HEK293 (cell line): Measurements from ENCODE around the gene NFKB1.

Source experiments
- CTCF ChIA-PET: fragments of 350-600 bp; formaldehyde crosslinking; extraction: SDS; loops from one replicate; lab custom pipeline; 2021; ENCODE audit warnings: antibody characterized with exemption; lab: Yijun Ruan, JAX
- POLR2A ChIA-PET: fragments of 300-600 bp; formaldehyde crosslinking; extraction: SDS; loops from one replicate; lab custom pipeline; 2020; ENCODE audit warnings: antibody characterized with exemption, inconsistent platforms; lab: Yijun Ruan, JAX
- H3K27ac ChIP-seq: fragments of 200-500 bp; sonication (Bioruptor generic); 2 replicates; pipeline ENCODE4 v1.5.1; 2014; ENCODE audit warnings: low read depth, low read length, control low read depth, inconsistent platforms; ENCODE audit errors: extremely low read depth
- H3K36me3 ChIP-seq, 2 experiments: fragments of 200-500 bp in 1 of 2; sonication (Bioruptor generic) in 1 of 2; 1 replicate in 1 of 2; 2 replicates in 1 of 2; pipeline ENCODE4 v1.5.1; 2014 to 2017; ENCODE audit warnings: inconsistent platforms in 2 of 2, low read length in 2 of 2; ENCODE audit not compliant: control insufficient read depth in 2 of 2, insufficient read depth in 1 of 2
- H3K4me1 ChIP-seq: fragments of 200-500 bp; sonication (Bioruptor generic); 2 replicates; pipeline ENCODE4 v1.5.1; 2014; ENCODE audit warnings: mild to moderate bottlenecking, low read length, inconsistent platforms; ENCODE audit not compliant: control insufficient read depth, insufficient read depth
- H3K4me3 ChIP-seq: 2 replicates; pipeline ENCODE4 v1.5.1; 2011; ENCODE audit warnings: low read depth, mild to moderate bottlenecking, control low read depth, low read length, moderate library complexity
- H3K9me3 ChIP-seq: fragments of 200-500 bp; sonication (Bioruptor generic); 2 replicates; pipeline ENCODE4 v1.5.1; 2014; ENCODE audit warnings: low read depth, low read length, inconsistent platforms; ENCODE audit not compliant: control insufficient read depth, insufficient read depth
- PRDM1 ChIP-seq: fragments of 450-650 bp; formaldehyde crosslinking; IDR thresholded peaks from 2 replicates; pipeline ENCODE4; 2016; ENCODE audit warnings: missing biosample characterization, missing genetic modification characterization
- TCF7L2 ChIP-seq: IDR thresholded peaks from 2 replicates; pipeline ENCODE4 v1.6.1; 2011; ENCODE audit warnings: low read depth, mild to moderate bottlenecking, inconsistent platforms, low read length, moderate library complexity, borderline replicate concordance
- ZEB2 ChIP-seq: fragments of 450-650 bp; formaldehyde crosslinking; IDR thresholded peaks from 2 replicates; pipeline ENCODE4 v1.5.1; 2016; ENCODE audit warnings: missing biosample characterization, missing genetic modification characterization
- ZFP69B ChIP-seq: fragments of 450-650 bp; formaldehyde crosslinking; IDR thresholded peaks from 2 replicates; pipeline ENCODE4 v1.5.1; 2016; ENCODE audit warnings: missing biosample characterization, missing genetic modification characterization
- ZIC2 ChIP-seq: fragments of 450-650 bp; formaldehyde crosslinking; IDR thresholded peaks from 2 replicates; pipeline ENCODE4 v1.5.1; 2016; ENCODE audit warnings: missing biosample characterization, missing genetic modification characterization
- ZNF354C ChIP-seq: fragments of 450-650 bp; formaldehyde crosslinking; IDR thresholded peaks from 2 replicates; pipeline ENCODE4 v1.5.1; 2016; ENCODE audit warnings: missing biosample characterization, missing genetic modification characterization, low read depth, borderline replicate concordance
- ZNF426 ChIP-seq: fragments of 450-650 bp; formaldehyde crosslinking; IDR thresholded peaks from 2 replicates; pipeline ENCODE4 v1.5.1; 2017; ENCODE audit warnings: missing biosample characterization, missing genetic modification characterization, mild to moderate bottlenecking, inconsistent platforms, moderate library complexity
- ZNF473 ChIP-seq: fragments of 450-650 bp; formaldehyde crosslinking; IDR thresholded peaks from 2 replicates; pipeline ENCODE4 v1.5.1; 2017; ENCODE audit warnings: missing biosample characterization, missing genetic modification characterization
- ZNF48 ChIP-seq: fragments of 450-650 bp; formaldehyde crosslinking; IDR thresholded peaks from 2 replicates; pipeline ENCODE4 v1.5.1; 2016; ENCODE audit warnings: missing biosample characterization, missing genetic modification characterization
- ZNF585B ChIP-seq: fragments of 450-650 bp; formaldehyde crosslinking; IDR thresholded peaks from 2 replicates; pipeline ENCODE4 v1.5.1; 2016; ENCODE audit warnings: missing biosample characterization, missing genetic modification characterization
- ZNF596 ChIP-seq: fragments of 450-650 bp; IDR thresholded peaks from 2 replicates; pipeline ENCODE4 v1.5.0; 2018; ENCODE audit warnings: missing biosample characterization, mild to moderate bottlenecking, missing genetic modification characterization, moderate library complexity
- ZNF623 ChIP-seq: fragments of 450-650 bp; formaldehyde crosslinking; IDR thresholded peaks from 2 replicates; pipeline ENCODE4 v1.5.1; 2016; ENCODE audit warnings: missing biosample characterization, missing genetic modification characterization
- ZNF707 ChIP-seq: fragments of 450-650 bp; formaldehyde crosslinking; IDR thresholded peaks from 2 replicates; pipeline ENCODE4 v1.5.1; 2016; ENCODE audit warnings: missing biosample characterization, missing genetic modification characterization
- TF ChIP-seq, protein P1 (sequence below): fragments of 450-650 bp; formaldehyde crosslinking; IDR thresholded peaks from 2 replicates; pipeline ENCODE4 v1.5.1; 2017; ENCODE audit warnings: missing biosample characterization, mild to moderate bottlenecking, missing genetic modification characterization, moderate library complexity
- TF ChIP-seq, protein P2 (sequence below): fragments of 450-650 bp; formaldehyde crosslinking; IDR thresholded peaks from 2 replicates; pipeline ENCODE4 v1.5.1; 2016; ENCODE audit warnings: missing biosample characterization, missing genetic modification characterization, borderline replicate concordance
- TF ChIP-seq, protein P3 (sequence below): fragments of 450-650 bp; formaldehyde crosslinking; IDR thresholded peaks from 2 replicates; pipeline ENCODE4 v1.5.1; 2016; ENCODE audit warnings: missing biosample characterization, missing genetic modification characterization
- TF ChIP-seq, protein P4 (sequence below): fragments of 450-650 bp; IDR thresholded peaks from 2 replicates; pipeline ENCODE4 v1.5.1; 2018; ENCODE audit warnings: missing biosample characterization, missing genetic modification characterization
- TF ChIP-seq, protein P5 (sequence below): fragments of 450-650 bp; formaldehyde crosslinking; IDR thresholded peaks from 2 replicates; pipeline ENCODE4 v1.5.1; 2017; ENCODE audit warnings: missing biosample characterization, missing genetic modification characterization
- TF ChIP-seq, protein P6 (sequence below): fragments of 450-650 bp; formaldehyde crosslinking; IDR thresholded peaks from 2 replicates; pipeline ENCODE4; 2016; ENCODE audit warnings: missing biosample characterization, missing genetic modification characterization

NFKB1 gene

DNA sequence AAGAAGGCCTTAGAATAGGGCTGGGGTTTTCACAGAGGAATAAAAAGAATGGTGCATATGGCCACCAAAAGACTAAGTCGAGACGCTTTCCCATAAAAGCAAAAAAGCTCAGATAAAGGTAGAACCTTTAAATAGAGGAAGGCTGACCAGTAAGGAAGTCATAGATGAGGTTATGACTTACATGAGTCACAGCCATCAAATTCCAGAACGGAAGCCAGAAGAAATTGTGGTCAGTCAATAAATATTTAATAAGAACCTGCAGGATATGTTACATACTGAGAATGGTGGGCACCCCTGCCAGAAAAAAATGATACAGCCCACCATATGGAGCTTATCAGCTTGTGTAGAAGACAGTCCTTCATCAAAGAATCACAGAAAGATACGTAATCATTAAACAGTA lies 139.5 kb downstream of the NFKB1 start:
- H3K4me3 ChIP-seq, result no peak overlapping the region
- no peaks in the 10 kb centered on the region for H3K4me1 ChIP-seq
- ChIA-PET CTCF (no interaction called here), POLR2A (no interaction called here)
- H3K9me3 ChIP-seq, result no peaks in the 10 kb centered on the region
- TF ChIP-seq ZNF426 (tag by site-specific recombination) (no peak), TCF7L2 (no peak), ZNF707 (tag by site-specific recombination) (no peak), ZIC2 (tag by site-specific recombination) (no peak), ZNF473 (tag by site-specific recombination) (no peak), ZFP69B (no peak)
- TF ChIP-seq, protein P1, sequence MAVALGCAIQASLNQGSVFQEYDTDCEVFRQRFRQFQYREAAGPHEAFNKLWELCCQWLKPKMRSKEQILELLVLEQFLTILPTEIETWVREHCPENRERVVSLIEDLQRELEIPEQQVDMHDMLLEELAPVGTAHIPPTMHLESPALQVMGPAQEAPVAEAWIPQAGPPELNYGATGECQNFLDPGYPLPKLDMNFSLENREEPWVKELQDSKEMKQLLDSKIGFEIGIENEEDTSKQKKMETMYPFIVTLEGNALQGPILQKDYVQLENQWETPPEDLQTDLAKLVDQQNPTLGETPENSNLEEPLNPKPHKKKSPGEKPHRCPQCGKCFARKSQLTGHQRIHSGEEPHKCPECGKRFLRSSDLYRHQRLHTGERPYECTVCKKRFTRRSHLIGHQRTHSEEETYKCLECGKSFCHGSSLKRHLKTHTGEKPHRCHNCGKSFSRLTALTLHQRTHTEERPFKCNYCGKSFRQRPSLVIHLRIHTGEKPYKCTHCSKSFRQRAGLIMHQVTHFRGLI (tag by site-specific recombination), result no peak
- TF ChIP-seq, protein P2, sequence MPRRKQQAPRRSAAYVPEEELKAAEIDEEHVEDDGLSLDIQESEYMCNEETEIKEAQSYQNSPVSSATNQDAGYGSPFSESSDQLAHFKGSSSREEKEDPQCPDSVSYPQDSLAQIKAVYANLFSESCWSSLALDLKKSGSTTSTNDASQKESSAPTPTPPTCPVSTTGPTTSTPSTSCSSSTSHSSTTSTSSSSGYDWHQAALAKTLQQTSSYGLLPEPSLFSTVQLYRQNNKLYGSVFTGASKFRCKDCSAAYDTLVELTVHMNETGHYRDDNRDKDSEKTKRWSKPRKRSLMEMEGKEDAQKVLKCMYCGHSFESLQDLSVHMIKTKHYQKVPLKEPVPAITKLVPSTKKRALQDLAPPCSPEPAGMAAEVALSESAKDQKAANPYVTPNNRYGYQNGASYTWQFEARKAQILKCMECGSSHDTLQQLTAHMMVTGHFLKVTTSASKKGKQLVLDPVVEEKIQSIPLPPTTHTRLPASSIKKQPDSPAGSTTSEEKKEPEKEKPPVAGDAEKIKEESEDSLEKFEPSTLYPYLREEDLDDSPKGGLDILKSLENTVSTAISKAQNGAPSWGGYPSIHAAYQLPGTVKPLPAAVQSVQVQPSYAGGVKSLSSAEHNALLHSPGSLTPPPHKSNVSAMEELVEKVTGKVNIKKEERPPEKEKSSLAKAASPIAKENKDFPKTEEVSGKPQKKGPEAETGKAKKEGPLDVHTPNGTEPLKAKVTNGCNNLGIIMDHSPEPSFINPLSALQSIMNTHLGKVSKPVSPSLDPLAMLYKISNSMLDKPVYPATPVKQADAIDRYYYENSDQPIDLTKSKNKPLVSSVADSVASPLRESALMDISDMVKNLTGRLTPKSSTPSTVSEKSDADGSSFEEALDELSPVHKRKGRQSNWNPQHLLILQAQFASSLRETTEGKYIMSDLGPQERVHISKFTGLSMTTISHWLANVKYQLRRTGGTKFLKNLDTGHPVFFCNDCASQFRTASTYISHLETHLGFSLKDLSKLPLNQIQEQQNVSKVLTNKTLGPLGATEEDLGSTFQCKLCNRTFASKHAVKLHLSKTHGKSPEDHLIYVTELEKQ (tag by site-specific recombination), result no peak
- no peak overlapping the region for H3K27ac ChIP-seq
- peaks cover 0 to 29% of the 10 kb centered on the region in 2 experiments; a peak in 1 of 3 replicates for H3K36me3 ChIP-seq

DNA sequence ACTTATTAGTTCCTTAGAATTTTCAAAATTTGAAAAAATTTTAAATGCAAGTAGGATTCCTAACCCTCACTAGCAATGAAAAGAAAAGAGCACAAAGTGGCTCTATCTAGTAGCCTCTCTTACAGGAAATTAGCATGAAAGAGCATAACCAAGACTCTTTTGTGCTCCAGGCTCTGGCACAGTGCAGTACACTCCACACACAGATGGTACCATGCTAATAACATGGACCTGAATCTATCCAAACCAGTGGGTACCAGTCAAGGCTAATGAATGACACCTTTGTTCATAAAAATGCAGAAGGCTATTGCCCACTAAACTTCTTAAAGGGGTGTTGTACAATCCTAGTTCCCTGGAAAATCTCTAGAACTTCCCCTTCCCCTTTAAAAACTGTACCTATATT lies 140.6 kb downstream of the NFKB1 start:
- no peak overlapping the region for H3K27ac ChIP-seq
- H3K4me1 ChIP-seq, result no peaks in the 10 kb centered on the region
- H3K36me3 ChIP-seq, result peaks cover 0 to 28% of the 10 kb centered on the region in 2 experiments; a peak in 1 of 3 replicates
- ChIA-PET CTCF (no interaction called here), POLR2A (no interaction called here)
- H3K9me3 ChIP-seq, result no peaks in the 10 kb centered on the region
- no peak overlapping the region for H3K4me3 ChIP-seq
- TF ChIP-seq ZNF596 (tag by site-specific recombination), result no peak
- TF ChIP-seq ZNF623, result no peak
- TF ChIP-seq ZFP69B, result no peak
- TF ChIP-seq PRDM1 (tag by site-specific recombination), result no peak
- no peak for TF ChIP-seq ZNF48 (tag by site-specific recombination)
- TF ChIP-seq, protein P3, sequence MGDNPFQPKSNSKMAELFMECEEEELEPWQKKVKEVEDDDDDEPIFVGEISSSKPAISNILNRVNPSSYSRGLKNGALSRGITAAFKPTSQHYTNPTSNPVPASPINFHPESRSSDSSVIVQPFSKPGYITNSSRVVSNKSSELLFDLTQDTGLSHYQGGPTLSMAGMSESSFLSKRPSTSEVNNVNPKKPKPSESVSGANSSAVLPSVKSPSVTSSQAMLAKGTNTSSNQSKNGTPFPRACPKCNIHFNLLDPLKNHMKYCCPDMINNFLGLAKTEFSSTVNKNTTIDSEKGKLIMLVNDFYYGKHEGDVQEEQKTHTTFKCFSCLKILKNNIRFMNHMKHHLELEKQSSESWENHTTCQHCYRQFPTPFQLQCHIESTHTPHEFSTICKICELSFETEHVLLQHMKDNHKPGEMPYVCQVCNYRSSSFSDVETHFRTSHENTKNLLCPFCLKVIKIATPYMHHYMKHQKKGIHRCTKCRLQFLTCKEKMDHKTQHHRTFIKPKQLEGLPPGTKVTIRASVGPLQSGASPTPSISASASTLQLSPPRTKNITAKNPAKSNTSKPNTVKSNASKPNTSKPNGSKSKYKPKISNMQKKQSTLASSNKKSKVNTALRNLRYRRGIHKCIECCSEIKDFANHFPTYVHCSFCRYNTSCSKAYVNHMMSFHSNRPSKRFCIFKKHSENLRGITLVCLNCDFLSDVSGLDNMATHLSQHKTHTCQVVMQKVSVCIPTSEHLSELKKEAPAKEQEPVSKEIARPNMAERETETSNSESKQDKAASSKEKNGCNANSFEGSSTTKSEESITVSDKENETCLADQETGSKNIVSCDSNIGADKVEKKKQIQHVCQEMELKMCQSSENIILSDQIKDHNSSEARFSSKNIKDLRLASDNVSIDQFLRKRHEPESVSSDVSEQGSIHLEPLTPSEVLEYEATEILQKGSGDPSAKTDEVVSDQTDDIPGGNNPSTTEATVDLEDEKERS, result no peak

DNA sequence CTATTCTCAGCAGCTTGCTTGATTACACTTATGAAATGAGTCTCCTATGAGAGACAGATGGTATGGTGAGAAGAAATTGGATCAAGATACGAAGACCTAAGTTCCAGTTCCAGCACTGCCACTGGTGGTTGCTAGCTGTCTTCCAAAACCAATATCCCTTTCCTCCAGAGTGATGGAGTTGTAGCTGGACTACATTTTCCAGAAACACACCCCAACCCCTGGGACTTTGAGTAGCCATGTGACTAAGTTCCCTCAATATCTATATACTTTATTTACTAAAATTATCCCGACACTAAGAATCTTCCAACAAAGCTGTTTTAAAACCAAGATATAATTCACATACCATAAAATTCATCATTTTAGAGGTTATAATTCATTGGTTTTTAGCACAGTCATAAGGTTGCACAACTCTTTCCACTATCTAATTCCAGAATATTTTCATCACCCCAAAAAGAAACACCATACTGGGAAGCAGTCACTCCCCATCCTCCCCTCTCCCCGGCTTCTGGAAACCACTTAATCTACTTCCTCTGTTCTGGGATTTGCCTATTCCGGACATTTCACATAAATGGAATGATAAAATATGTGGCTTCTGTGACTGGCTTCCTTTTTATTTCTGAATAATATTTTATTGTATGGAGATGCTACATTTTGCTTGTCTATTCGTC lies 141.6 kb downstream of the NFKB1 start:
- CTCF ChIA-PET, result no interaction called here
- no peaks in the 10 kb centered on the region for H3K9me3 ChIP-seq
- no peaks in the 10 kb centered on the region for H3K4me1 ChIP-seq
- H3K36me3 ChIP-seq, result peaks cover 0 to 18% of the 10 kb centered on the region in 2 experiments; a peak in 1 of 3 replicates
- no peak overlapping the region for H3K27ac ChIP-seq
- H3K4me3 ChIP-seq, result no peak overlapping the region
- POLR2A ChIA-PET, result no interaction called here
- TF ChIP-seq ZEB2 (tag by site-specific recombination), result no peak
- TF ChIP-seq ZNF354C (tag by site-specific recombination), result no peak
- TF ChIP-seq, protein P4, sequence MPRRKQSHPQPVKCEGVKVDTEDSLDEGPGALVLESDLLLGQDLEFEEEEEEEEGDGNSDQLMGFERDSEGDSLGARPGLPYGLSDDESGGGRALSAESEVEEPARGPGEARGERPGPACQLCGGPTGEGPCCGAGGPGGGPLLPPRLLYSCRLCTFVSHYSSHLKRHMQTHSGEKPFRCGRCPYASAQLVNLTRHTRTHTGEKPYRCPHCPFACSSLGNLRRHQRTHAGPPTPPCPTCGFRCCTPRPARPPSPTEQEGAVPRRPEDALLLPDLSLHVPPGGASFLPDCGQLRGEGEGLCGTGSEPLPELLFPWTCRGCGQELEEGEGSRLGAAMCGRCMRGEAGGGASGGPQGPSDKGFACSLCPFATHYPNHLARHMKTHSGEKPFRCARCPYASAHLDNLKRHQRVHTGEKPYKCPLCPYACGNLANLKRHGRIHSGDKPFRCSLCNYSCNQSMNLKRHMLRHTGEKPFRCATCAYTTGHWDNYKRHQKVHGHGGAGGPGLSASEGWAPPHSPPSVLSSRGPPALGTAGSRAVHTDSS, result no peak
- TF ChIP-seq, protein P5, sequence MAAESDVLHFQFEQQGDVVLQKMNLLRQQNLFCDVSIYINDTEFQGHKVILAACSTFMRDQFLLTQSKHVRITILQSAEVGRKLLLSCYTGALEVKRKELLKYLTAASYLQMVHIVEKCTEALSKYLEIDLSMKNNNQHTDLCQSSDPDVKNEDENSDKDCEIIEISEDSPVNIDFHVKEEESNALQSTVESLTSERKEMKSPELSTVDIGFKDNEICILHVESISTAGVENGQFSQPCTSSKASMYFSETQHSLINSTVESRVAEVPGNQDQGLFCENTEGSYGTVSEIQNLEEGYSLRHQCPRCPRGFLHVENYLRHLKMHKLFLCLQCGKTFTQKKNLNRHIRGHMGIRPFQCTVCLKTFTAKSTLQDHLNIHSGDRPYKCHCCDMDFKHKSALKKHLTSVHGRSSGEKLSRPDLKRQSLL (tag by site-specific recombination), result no peak
- TF ChIP-seq, protein P6, sequence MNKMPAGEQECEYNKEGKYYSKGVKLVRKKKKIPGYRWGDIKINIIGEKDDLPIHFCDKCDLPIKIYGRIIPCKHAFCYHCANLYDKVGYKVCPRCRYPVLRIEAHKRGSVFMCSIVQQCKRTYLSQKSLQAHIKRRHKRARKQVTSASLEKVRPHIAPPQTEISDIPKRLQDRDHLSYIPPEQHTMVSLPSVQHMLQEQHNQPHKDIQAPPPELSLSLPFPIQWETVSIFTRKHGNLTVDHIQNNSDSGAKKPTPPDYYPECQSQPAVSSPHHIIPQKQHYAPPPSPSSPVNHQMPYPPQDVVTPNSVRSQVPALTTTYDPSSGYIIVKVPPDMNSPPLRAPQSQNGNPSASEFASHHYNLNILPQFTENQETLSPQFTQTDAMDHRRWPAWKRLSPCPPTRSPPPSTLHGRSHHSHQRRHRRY (tag by site-specific recombination), result no peak
- no peak for TF ChIP-seq ZNF585B (tag by site-specific recombination)
